ENCODE measurements around the gene BAD. TPM values are rescaled to one million over a fixed set of nuclear protein-coding genes. Genes with fewer than 3 reads are reported as not detected.

Gene BAD
- total RNA-seq, 1 donor from 2014 or later, result 73.6 TPM

GRCh38 chr11:64244107-64244506 lies 40.4 kb downstream of the BAD start:
- DNase-seq (ENCODE audit: extremely low spot score, unreplicated experiment), result no peak
- TF ChIP-seq CTCF (IDR thresholded peaks at IDR 0.05), result no peak
- H3K27me3 Mint-ChIP-seq (ENCODE audit: unreplicated experiment), result no peaks in the 10 kb centered on the region
- peak overlapping the region; percentile 47 for H3K27ac Mint-ChIP-seq (ENCODE audit: unreplicated experiment)
- peak overlapping the region; percentile 22 for H3K4me3 Mint-ChIP-seq (ENCODE audit: unreplicated experiment)
- H3K9me3 Mint-ChIP-seq (ENCODE audit: unreplicated experiment), result no peaks in the 10 kb centered on the region
- H3K4me1 Mint-ChIP-seq (ENCODE audit: unreplicated experiment), result peaks cover 40% of the 10 kb centered on the region
- H3K36me3 Mint-ChIP-seq (ENCODE audit: unreplicated experiment), result peaks cover 12% of the 10 kb centered on the region

DNA sequence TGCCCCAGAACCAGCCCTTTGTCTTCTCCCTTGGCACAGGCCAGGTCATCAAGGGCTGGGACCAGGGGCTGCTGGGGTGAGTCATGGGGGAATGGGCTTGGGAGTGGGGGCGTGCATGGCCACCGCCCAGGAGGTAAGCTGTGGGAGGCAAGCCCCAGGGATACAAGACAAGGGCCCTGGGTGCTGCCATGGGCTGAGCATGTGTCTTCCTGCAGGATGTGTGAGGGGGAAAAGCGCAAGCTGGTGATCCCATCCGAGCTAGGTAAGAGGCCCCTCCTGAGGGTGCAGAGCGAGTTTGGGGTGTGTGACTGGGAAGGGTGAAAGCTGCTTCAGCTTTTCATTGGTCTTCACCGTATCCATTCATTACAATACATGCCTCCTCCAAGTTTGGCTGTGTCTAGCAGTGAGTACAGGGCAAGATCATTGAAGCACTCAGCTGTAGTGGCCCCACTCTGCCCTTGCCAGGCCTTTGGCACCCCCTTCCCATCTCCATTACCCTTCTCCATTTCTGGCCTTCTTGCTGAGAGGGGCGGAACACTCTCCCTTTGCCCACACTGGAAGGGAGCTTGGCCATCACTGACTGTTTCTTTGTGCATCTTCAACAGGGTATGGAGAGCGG lies 41.1 kb downstream of the BAD start:
- no peaks in the 10 kb centered on the region for H3K27me3 Mint-ChIP-seq (ENCODE audit: unreplicated experiment)
- peaks cover 12% of the 10 kb centered on the region for H3K36me3 Mint-ChIP-seq (ENCODE audit: unreplicated experiment)
- H3K9me3 Mint-ChIP-seq (ENCODE audit: unreplicated experiment), result no peaks in the 10 kb centered on the region
- H3K4me3 Mint-ChIP-seq (ENCODE audit: unreplicated experiment), result peak overlapping the region; percentile 53
- TF ChIP-seq CTCF (IDR thresholded peaks at IDR 0.05), result no peak
- DNase-seq (ENCODE audit: extremely low spot score, unreplicated experiment), result no peak
- peak overlapping the region; percentile 6 for H3K27ac Mint-ChIP-seq (ENCODE audit: unreplicated experiment)
- peaks cover 40% of the 10 kb centered on the region for H3K4me1 Mint-ChIP-seq (ENCODE audit: unreplicated experiment)

DNA sequence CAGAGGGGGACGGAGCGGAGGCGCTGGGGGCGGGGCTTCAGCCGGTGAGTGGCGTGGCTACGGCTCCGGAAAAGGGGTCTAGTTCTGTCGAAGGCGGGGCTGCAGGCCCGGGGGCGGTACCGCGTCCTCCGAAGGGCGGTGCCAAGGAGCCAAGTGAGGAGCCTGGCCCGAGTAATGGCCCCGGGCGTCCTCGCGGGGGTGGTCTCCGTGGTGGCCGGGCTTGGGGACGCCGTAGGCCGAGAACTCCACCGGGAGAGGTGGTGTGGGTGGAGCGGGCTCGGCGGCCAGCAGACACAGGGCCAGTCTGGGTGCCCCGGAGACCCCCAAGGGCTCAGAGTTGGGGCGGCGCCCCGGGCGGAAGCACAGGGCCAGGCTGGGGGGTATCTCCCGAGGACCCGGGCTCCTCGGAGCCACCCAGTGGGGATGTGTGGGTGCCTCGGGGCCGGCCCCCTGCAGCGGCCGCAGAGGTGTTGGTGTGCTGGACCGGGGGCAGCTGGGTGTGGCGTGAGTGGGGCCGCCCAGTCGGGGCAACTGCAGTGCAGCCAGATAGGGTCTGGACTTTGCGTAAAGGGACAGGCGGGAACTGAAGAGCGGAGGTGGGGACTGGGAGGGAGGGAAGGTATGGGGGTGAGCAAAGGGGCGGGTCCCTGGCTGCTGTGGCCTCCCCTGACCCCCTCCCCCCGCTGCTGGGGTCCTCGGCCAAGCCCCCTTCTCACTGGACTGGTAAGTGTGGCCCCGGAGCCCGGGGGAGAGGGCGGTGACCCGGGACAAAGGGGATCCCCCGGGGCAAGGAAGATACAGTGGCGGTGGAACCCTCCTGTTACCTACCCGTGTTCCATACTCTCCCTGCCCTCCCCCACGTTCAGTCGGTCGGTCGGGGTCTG lies 42.7 kb downstream of the BAD start:
- no peak for TF ChIP-seq CTCF (IDR thresholded peaks at IDR 0.05)
- Mint-ChIP-seq H3K4me3 (ENCODE audit: unreplicated experiment) (peak overlapping the region; percentile 91), H3K9me3 (ENCODE audit: unreplicated experiment) (no peaks in the 10 kb centered on the region), H3K27me3 (ENCODE audit: unreplicated experiment) (no peaks in the 10 kb centered on the region), H3K36me3 (ENCODE audit: unreplicated experiment) (peaks cover 12% of the 10 kb centered on the region), H3K4me1 (ENCODE audit: unreplicated experiment) (peaks cover 37% of the 10 kb centered on the region), H3K27ac (ENCODE audit: unreplicated experiment) (peak overlapping the region; percentile 96)
- no peak for DNase-seq (ENCODE audit: extremely low spot score, unreplicated experiment)

- H3K36me3 Mint-ChIP-seq (ENCODE audit: unreplicated experiment), result peaks cover 12% of the 10 kb centered on the region
- peak; percentile 100 for DNase-seq (ENCODE audit: extremely low spot score, unreplicated experiment)
- peak overlapping the region; percentile 96 for H3K27ac Mint-ChIP-seq (ENCODE audit: unreplicated experiment)
- TF ChIP-seq CTCF (IDR thresholded peaks at IDR 0.05), result no peak
- H3K4me3 Mint-ChIP-seq (ENCODE audit: unreplicated experiment), result peak overlapping the region; percentile 91
- no peaks in the 10 kb centered on the region for H3K27me3 Mint-ChIP-seq (ENCODE audit: unreplicated experiment)
- peaks cover 37% of the 10 kb centered on the region for H3K4me1 Mint-ChIP-seq (ENCODE audit: unreplicated experiment)
- no peaks in the 10 kb centered on the region for H3K9me3 Mint-ChIP-seq (ENCODE audit: unreplicated experiment)
Measured at GRCh38 chr11:64241241-64241490, 43.3 kb downstream of the BAD start.

DNA sequence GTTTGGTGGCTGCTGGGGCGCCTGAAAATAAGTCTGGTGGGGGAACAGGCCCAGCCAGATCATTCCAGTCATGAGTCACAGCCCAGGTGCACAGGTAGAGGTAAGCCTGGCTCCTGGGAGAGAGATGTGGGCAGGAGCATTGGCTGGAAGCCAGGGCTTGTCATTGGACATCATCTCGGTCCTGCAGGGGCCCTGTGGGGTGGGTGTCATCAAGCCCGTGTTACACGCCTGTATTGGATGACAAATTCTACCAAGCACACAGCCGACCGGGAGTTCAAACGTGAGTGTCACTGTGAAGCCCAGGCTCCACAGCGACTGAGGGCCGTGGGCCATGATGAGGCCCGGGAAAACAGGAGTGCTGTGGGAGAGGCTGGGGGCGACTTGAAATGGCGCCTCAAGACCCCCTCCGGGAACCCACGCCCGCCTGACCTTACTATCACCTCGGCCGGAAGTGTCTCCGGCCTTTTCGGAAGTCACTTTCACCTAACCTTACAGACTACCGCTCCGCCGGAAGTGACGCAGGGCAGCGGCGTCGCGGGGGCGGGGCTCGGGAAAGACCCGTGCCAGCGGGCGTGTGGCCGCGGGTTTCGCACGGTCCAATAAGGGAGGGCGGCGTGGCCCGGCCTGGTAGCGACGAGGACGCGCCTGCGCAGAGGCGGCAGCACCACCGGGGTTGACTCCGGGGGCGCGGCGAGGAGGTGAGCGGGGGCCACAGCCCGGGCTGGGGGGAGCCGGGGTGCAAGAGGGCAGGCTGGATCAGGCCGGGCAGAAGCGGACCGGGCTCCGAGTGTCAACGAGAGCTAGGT lies 43.8 kb downstream of the BAD start, which contains the start of gene FKBP2:
Gene FKBP2, plus strand, starts transcription at position 661 of the 806 bp plus-strand sequence. CDS start 1,293 bp downstream, outside the sequence.
- Mint-ChIP-seq H3K4me1 (ENCODE audit: unreplicated experiment) (peaks cover 39% of the 10 kb centered on the region), H3K27me3 (ENCODE audit: unreplicated experiment) (no peaks in the 10 kb centered on the region), H3K27ac (ENCODE audit: unreplicated experiment) (peak within 1 kb of the TSS; percentile 96), H3K4me3 (ENCODE audit: unreplicated experiment) (peak within 1 kb of the TSS; percentile 91), H3K9me3 (ENCODE audit: unreplicated experiment) (no peaks in the 10 kb centered on the region), H3K36me3 (ENCODE audit: unreplicated experiment) (peaks cover 12% of the 10 kb centered on the region)
- TF ChIP-seq CTCF (IDR thresholded peaks at IDR 0.05), result no peak
- DNase-seq (ENCODE audit: extremely low spot score, unreplicated experiment), result peak; percentile 100

All from osteocyte (in vitro differentiated cells).